ENCODE data around the gene NXPH3.

The NXPH3 gene

GRCh38 chr17:49590874-49591273 is 15.2 kb downstream of the NXPH3 start:
- no peak overlapping the region for H3K4me3 ChIP-seq (ENCODE audit: low read depth, low read length, poor library complexity, severe bottlenecking)

GRCh38 chr17:49592263-49592662 is 16.6 kb downstream of the NXPH3 start:
- TF ChIP-seq CTCF (IDR thresholded peaks at IDR 0.05; ENCODE audit: low read length) (no peak), EZH2 (IDR thresholded peaks at IDR 0.05; ENCODE audit: borderline replicate concordance, low read length) (no peak)
- H3K4me1 ChIP-seq (ENCODE audit: insufficient read depth, low read length, severe bottlenecking): no peaks in the 10 kb centered on the region
- H3K79me2 ChIP-seq (ENCODE audit: insufficient read depth, low read length): no peaks in the 10 kb centered on the region
- H3K36me3 ChIP-seq (ENCODE audit: insufficient read depth, low read length): peaks cover 9% of the 10 kb centered on the region; the same call in 1 of the 2 replicates
- no peaks in the 10 kb centered on the region for H3F3A ChIP-seq (ENCODE audit: insufficient read depth, low read length)
- no peak overlapping the region for H3K4me3 ChIP-seq (ENCODE audit: low read depth, low read length, poor library complexity, severe bottlenecking)
- no peak overlapping the region for H2AFZ ChIP-seq (ENCODE audit: low read length)
- H3K27me3 ChIP-seq (ENCODE audit: insufficient read depth, low read length): no peaks in the 10 kb centered on the region
- no peak overlapping the region for H3K4me2 ChIP-seq (ENCODE audit: low read length)
- no peaks in the 10 kb centered on the region for H4K20me1 ChIP-seq (ENCODE audit: insufficient read depth, low read length)
- H3K9me2 ChIP-seq (ENCODE audit: low read depth, low read length): no peaks in the 10 kb centered on the region
- H3K9me3 ChIP-seq (ENCODE audit: low read length): no peaks in the 10 kb centered on the region
- H3K9ac ChIP-seq (ENCODE audit: low read length): no peak overlapping the region
- H3K27ac ChIP-seq (ENCODE audit: low read depth, low read length, poor library complexity, severe bottlenecking): no peak overlapping the region

More at GRCh38 chr17:49590874-49591273, 15.2 kb downstream of the NXPH3 start:
- Histone ChIP-seq H3K4me2 (ENCODE audit: low read length) (no peak overlapping the region), H2AFZ (ENCODE audit: low read length) (no peak overlapping the region), H3K36me3 (ENCODE audit: insufficient read depth, low read length) (no peaks in the 10 kb centered on the region), H3K27ac (ENCODE audit: low read depth, low read length, poor library complexity, severe bottlenecking) (no peak overlapping the region), H3F3A (ENCODE audit: insufficient read depth, low read length) (no peaks in the 10 kb centered on the region), H3K9me3 (ENCODE audit: low read length) (no peaks in the 10 kb centered on the region), H3K79me2 (ENCODE audit: insufficient read depth, low read length) (no peaks in the 10 kb centered on the region), H3K9me2 (ENCODE audit: low read depth, low read length) (no peaks in the 10 kb centered on the region), H3K4me1 (ENCODE audit: insufficient read depth, low read length, severe bottlenecking) (no peaks in the 10 kb centered on the region), H4K20me1 (ENCODE audit: insufficient read depth, low read length) (no peaks in the 10 kb centered on the region), H3K27me3 (ENCODE audit: insufficient read depth, low read length) (no peaks in the 10 kb centered on the region), H3K9ac (ENCODE audit: low read length) (no peak overlapping the region)
- TF ChIP-seq EZH2 (IDR thresholded peaks at IDR 0.05; ENCODE audit: borderline replicate concordance, low read length) (no peak), CTCF (IDR thresholded peaks at IDR 0.05; ENCODE audit: low read length) (no peak)

GRCh38 chr17:49595328-49595727 is 19.7 kb downstream of the NXPH3 start:
- Histone ChIP-seq H3K4me1 (ENCODE audit: insufficient read depth, low read length, severe bottlenecking) (no peaks in the 10 kb centered on the region), H2AFZ (ENCODE audit: low read length) (no peak overlapping the region), H3K4me2 (ENCODE audit: low read length) (no peak overlapping the region), H3K9me2 (ENCODE audit: low read depth, low read length) (no peaks in the 10 kb centered on the region), H3K4me3 (ENCODE audit: low read depth, low read length, poor library complexity, severe bottlenecking) (no peak overlapping the region), H3K79me2 (ENCODE audit: insufficient read depth, low read length) (no peaks in the 10 kb centered on the region), H3K36me3 (ENCODE audit: insufficient read depth, low read length) (peaks cover 35% of the 10 kb centered on the region), H3K27ac (ENCODE audit: low read depth, low read length, poor library complexity, severe bottlenecking) (no peak overlapping the region), H3K9me3 (ENCODE audit: low read length) (no peaks in the 10 kb centered on the region), H4K20me1 (ENCODE audit: insufficient read depth, low read length) (no peaks in the 10 kb centered on the region), H3K9ac (ENCODE audit: low read length) (no peak overlapping the region), H3F3A (ENCODE audit: insufficient read depth, low read length) (no peaks in the 10 kb centered on the region), H3K27me3 (ENCODE audit: insufficient read depth, low read length) (no peaks in the 10 kb centered on the region)
- TF ChIP-seq EZH2 (IDR thresholded peaks at IDR 0.05; ENCODE audit: borderline replicate concordance, low read length) (no peak), CTCF (IDR thresholded peaks at IDR 0.05; ENCODE audit: low read length) (no peak)

Data from OCI-LY1 (cell line).